NB4 (cell line): Measurements from ENCODE around the gene LGALS7B.

Experiments used
- DNase-seq: peaks from one replicate; pipeline ENCODE4 v3.0.0; 2010; ENCODE audit warnings: low read depth
- H3K4me3 ChIP-seq: one replicate; pipeline ENCODE4 v1.5.1; 2011; ENCODE audit warnings: mild to moderate bottlenecking, low read depth, low read length, moderate library complexity
- CTCF ChIP-seq: IDR thresholded peaks from one replicate; pipeline ENCODE4 v1.5.1; 2012; ENCODE audit warnings: low read depth, low read length
- MAX ChIP-seq: IDR thresholded peaks from 2 replicates; pipeline ENCODE4 v1.6.1; 2011; ENCODE audit warnings: low read depth, low read length
- MYC ChIP-seq: IDR thresholded peaks from 2 replicates; pipeline ENCODE4 v1.6.1; 2011; ENCODE audit warnings: low read depth, low read length
- POLR2A ChIP-seq: IDR thresholded peaks from 2 replicates; pipeline ENCODE4 v1.6.1; 2011; ENCODE audit warnings: mild to moderate bottlenecking; ENCODE audit not compliant: insufficient read length; ENCODE audit errors: extremely low read depth

LGALS7B gene

GRCh38 chr19:38839816-38840582 lies 51.0 kb downstream of the LGALS7B start:
- H3K4me3 ChIP-seq, result no peak overlapping the region
- DNase-seq, result no peak
- TF ChIP-seq MAX (no peak), POLR2A (no peak), CTCF (no peak), MYC (no peak)

GRCh38 chr19:38840583-38840968 lies 51.6 kb downstream of the LGALS7B start:
- no peak for DNase-seq
- H3K4me3 ChIP-seq, result no peak overlapping the region
- TF ChIP-seq CTCF, result no peak
- TF ChIP-seq MAX, result no peak
- TF ChIP-seq POLR2A, result no peak
- no peak for TF ChIP-seq MYC
